SK-N-SH (cell line): ENCODE data around the gene OGFRL1. TPM values are rescaled to one million over a fixed set of nuclear protein-coding genes. Genes with fewer than 3 reads are reported as not detected.

Source experiments
- CTCF ChIA-PET: fragments of 300-600, 350-600 bp; formaldehyde crosslinking; extraction: SDS; loops from one replicate; lab custom pipeline; 2021; lab: Yijun Ruan, JAX
- POLR2A ChIA-PET: fragments of 350-600 bp; sonication (Branson Sonifier 250); formaldehyde crosslinking; extraction: SDS; loops from one replicate; lab custom pipeline; 2020; ENCODE audit warnings: antibody characterized with exemption, inconsistent platforms; lab: Yijun Ruan, JAX
- DNase-seq: peaks from one replicate; pipeline ENCODE4 v3.0.0; 2012
- H2AFZ ChIP-seq: fragments of 200-600 bp; sonication (generic); 2 replicates; pipeline ENCODE4 v1.8.1; 2016; ENCODE audit warnings: antibody characterized with exemption, mild to moderate bottlenecking, low read depth
- H3F3A ChIP-seq: fragments of 200-600 bp; sonication (generic); replicated peaks from 2 replicates; pipeline ENCODE3; 2016; ENCODE audit warnings: antibody characterized with exemption, mild to moderate bottlenecking; ENCODE audit not compliant: insufficient read depth
- H3K27ac ChIP-seq, 2 experiments: fragments of 200-500 bp in 1 of 2; fragments of 200-600 bp in 1 of 2; sonication (Bioruptor generic) in 1 of 2; sonication (generic), shearing (Covaris generic) in 1 of 2; 2 replicates each; pipeline versions ENCODE4 v1.5.1 to v1.6.1; 2014 to 2016; ENCODE audit warnings: low read depth in 2 of 2, inconsistent platforms in 1 of 2, low read length in 1 of 2, mild to moderate bottlenecking in 1 of 2, mixed read lengths in 1 of 2
- H3K27me3 ChIP-seq: fragments of 200-600 bp; sonication (generic), shearing (Covaris generic); 2 replicates; pipeline ENCODE4 v1.6.1; 2016; ENCODE audit warnings: mixed run types; ENCODE audit not compliant: insufficient read depth
- H3K36me3 ChIP-seq, 2 experiments: fragments of 200-500 bp in 1 of 2; fragments of 200-600 bp in 1 of 2; sonication (Bioruptor generic) in 1 of 2; sonication (generic) in 1 of 2; replicated peaks in 1 of 2; 2 replicates each; pipeline versions ENCODE3 to v1.5.1; 2014 to 2016; ENCODE audit warnings: low read length in 1 of 2, mild to moderate bottlenecking in 1 of 2; ENCODE audit not compliant: insufficient read depth in 2 of 2, control insufficient read depth in 1 of 2
- H3K4me1 ChIP-seq, 2 experiments: fragments of 200-500 bp in 1 of 2; fragments of 200-600 bp in 1 of 2; sonication (Bioruptor generic) in 1 of 2; sonication (generic), shearing (Covaris generic) in 1 of 2; 2 replicates each; pipeline versions ENCODE4 v1.5.1 to v1.6.1; 2014 to 2016; ENCODE audit warnings: low read depth in 1 of 2, low read length in 1 of 2, mixed run types in 1 of 2; ENCODE audit not compliant: insufficient read depth in 2 of 2, control insufficient read depth in 1 of 2
- H3K4me2 ChIP-seq: fragments of 200-600 bp; sonication (generic), shearing (Covaris generic); 2 replicates; pipeline ENCODE4 v1.6.1; 2017; ENCODE audit warnings: mixed run types
- H3K4me3 ChIP-seq, 2 experiments: fragments of 200-500 bp in 1 of 2; fragments of 200-600 bp in 1 of 2; sonication (Bioruptor generic) in 1 of 2; sonication (generic), shearing (Covaris generic) in 1 of 2; 2 replicates each; pipeline versions ENCODE4 v1.5.1 to v1.8.1; 2014 to 2016; ENCODE audit warnings: low read depth in 2 of 2, inconsistent platforms in 1 of 2, low read length in 1 of 2, mild to moderate bottlenecking in 1 of 2, mixed read lengths in 1 of 2, moderate library complexity in 1 of 2
- H3K79me2 ChIP-seq: fragments of 200-600 bp; sonication (generic); 2 replicates; pipeline ENCODE4 v1.8.1; 2017; ENCODE audit warnings: mild to moderate bottlenecking; ENCODE audit not compliant: insufficient read depth
- H3K9ac ChIP-seq: fragments of 200-600 bp; sonication (generic); 2 replicates; pipeline ENCODE4 v1.6.1; 2017; ENCODE audit warnings: mixed run types
- H3K9me2 ChIP-seq: fragments of 200-600 bp; sonication (generic); 2 replicates; pipeline ENCODE4 v1.6.1; 2017; ENCODE audit warnings: mixed run types
- H3K9me3 ChIP-seq: fragments of 200-600 bp; sonication (generic); 2 replicates; pipeline ENCODE4 v1.6.1; 2017; ENCODE audit warnings: mixed run types, mild to moderate bottlenecking, moderate library complexity
- H4K20me1 ChIP-seq: fragments of 200-600 bp; sonication (generic); 2 replicates; pipeline ENCODE4 v1.6.1; 2017; ENCODE audit warnings: mild to moderate bottlenecking, mixed run types; ENCODE audit not compliant: insufficient read depth
- CHD2 ChIP-seq: fragments of 150-350 bp; IDR thresholded peaks from 2 replicates; pipeline ENCODE4 v1.6.1; 2018; ENCODE audit warnings: low read length; ENCODE audit not compliant: partially characterized antibody
- CTCF ChIP-seq: fragments of 200-600 bp; sonication (generic); IDR thresholded peaks from 2 replicates; pipeline ENCODE4 v1.6.1; 2017; ENCODE audit warnings: antibody characterized with exemption, mild to moderate bottlenecking, moderate library complexity
- EP300 ChIP-seq, 2 experiments: IDR thresholded peaks; 2 replicates each; pipeline versions ENCODE4 v1.4.0 to v1.6.1; 2012; ENCODE audit warnings: borderline replicate concordance in 1 of 2, low read depth in 1 of 2, low read length in 1 of 2
- EZH2phosphoT487 ChIP-seq: fragments of 200-600 bp; sonication (generic); IDR thresholded peaks from 2 replicates; pipeline ENCODE4 v1.6.1; 2017; ENCODE audit warnings: low read depth, mixed run types, mild to moderate bottlenecking, antibody characterized with exemption, moderate library complexity, borderline replicate concordance
- FOXM1 ChIP-seq: IDR thresholded peaks from 2 replicates; pipeline ENCODE4 v1.4.0; 2012; ENCODE audit warnings: low read depth, mild to moderate bottlenecking
- GABPA ChIP-seq: IDR thresholded peaks from 2 replicates; pipeline ENCODE4 v1.4.0; 2012; ENCODE audit warnings: low read depth, mild to moderate bottlenecking
- GATA2 ChIP-seq: sonication (generic); formaldehyde crosslinking; IDR thresholded peaks from 2 replicates; pipeline ENCODE4 v1.5.0; 2020; ENCODE audit warnings: mild to moderate bottlenecking, missing genetic modification reagents
- MXI1 ChIP-seq: IDR thresholded peaks from 2 replicates; pipeline ENCODE4 v1.6.1; 2012; ENCODE audit warnings: mild to moderate bottlenecking, low read depth, low read length, improper control_type of control experiment
- NRF1 ChIP-seq: IDR thresholded peaks from 2 replicates; pipeline ENCODE4 v1.6.1; 2012; ENCODE audit warnings: low read depth, mild to moderate bottlenecking, low read length
- SIN3A ChIP-seq: IDR thresholded peaks from 2 replicates; pipeline ENCODE4 v1.6.1; 2012; ENCODE audit warnings: low read depth, mild to moderate bottlenecking, low read length, moderate library complexity, borderline replicate concordance
- SMC3 ChIP-seq: IDR thresholded peaks from 2 replicates; pipeline ENCODE4 v1.6.1; 2012; ENCODE audit warnings: low read depth, low read length, improper control_type of control experiment
- TEAD4 ChIP-seq: IDR thresholded peaks from 2 replicates; pipeline ENCODE4 v1.4.0; 2012; ENCODE audit warnings: mild to moderate bottlenecking, borderline replicate concordance; ENCODE audit not compliant: insufficient read depth
- WGBS: methylation state at CpG from one replicate; pipeline ENCODE4 v1.1.6; 2017; ENCODE audit warnings: low lambda C conversion rate; 5-methylcytosine and 5-hydroxymethylcytosine counted together
- polyA plus RNA-seq, 3 experiments: library from polyadenylated mRNA; depleted of rRNA; stranded (reverse); fragments of >200 nt; gene quantifications; 2 replicates each; pipeline ENCODE4 v1.2.3, GENCODE V29; 2012
- TF ChIP-seq, protein P1 (sequence below): fragments of 150-350 bp; IDR thresholded peaks from 2 replicates; pipeline ENCODE4 v1.6.1; 2016; ENCODE audit warnings: mild to moderate bottlenecking, low read depth, low read length
- TF ChIP-seq, protein P2 (sequence below): IDR thresholded peaks from 2 replicates; pipeline ENCODE4 v1.4.0; 2012; ENCODE audit warnings: low read depth
- TF ChIP-seq, protein P3 (sequence below): IDR thresholded peaks from 2 replicates; pipeline ENCODE4 v1.4.0; 2012; ENCODE audit warnings: low read depth, borderline replicate concordance
- TF ChIP-seq, protein P4 (sequence below): IDR thresholded peaks from 2 replicates; pipeline ENCODE4; 2012
- TF ChIP-seq, protein P5 (sequence below): IDR thresholded peaks from 2 replicates; pipeline ENCODE4 v1.6.1; 2012; ENCODE audit warnings: mild to moderate bottlenecking, low read depth, low read length, moderate library complexity

The OGFRL1 gene
- polyA plus RNA-seq, 1 of the 3 experiments (the other 2 are of a cell fraction): 2.4 TPM

DNA sequence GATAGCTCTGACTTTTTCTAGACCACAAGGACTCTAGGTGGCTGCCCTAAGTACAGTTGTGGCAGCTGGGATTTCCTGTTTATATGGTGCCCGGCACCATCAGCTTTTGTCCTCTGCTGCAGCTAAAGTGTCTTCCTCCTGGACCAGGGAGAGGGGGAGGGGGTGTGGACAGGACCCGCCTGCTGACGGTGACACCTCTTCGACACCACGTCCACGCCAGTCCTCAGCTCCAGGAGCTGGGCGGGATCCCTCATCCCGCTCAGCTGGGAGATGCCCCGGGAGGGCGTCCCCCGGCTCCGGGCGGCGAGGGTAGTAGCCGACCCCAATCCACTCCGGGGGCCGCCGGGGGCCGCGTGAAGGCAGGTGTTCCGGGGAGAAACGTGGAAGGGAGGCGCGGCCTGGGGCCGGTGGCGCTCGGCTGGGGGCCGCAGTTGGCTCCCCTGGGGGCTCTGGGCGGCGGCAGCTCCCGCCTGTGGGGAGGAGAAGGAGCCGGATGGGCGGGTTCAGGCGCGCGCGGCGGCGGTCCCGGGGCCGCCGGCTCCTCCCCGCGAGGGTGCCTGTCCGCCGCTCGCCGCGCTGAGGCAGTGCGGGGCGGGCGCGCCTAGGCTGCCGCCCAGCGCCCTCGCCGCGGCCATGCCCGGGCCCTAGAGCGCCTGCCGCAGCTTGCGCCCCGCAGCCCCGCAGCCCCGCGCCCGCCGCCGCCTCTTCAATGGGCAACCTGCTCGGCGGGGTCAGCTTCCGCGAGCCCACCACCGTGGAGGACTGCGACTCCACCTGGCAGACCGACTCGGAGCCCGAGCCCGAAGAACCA is at the start of gene OGFRL1 (continued):
- TF ChIP-seq NRF1 (no peak), CHD2 (peak; percentile 22), EZH2phosphoT487 (no peak), SMC3 (peak; percentile 9; the same call in 1 of the 2 replicates), GATA2 (CRISPR knock-in tag) (no peak), SIN3A (no peak), FOXM1 (no peak)
- TF ChIP-seq, protein P1, sequence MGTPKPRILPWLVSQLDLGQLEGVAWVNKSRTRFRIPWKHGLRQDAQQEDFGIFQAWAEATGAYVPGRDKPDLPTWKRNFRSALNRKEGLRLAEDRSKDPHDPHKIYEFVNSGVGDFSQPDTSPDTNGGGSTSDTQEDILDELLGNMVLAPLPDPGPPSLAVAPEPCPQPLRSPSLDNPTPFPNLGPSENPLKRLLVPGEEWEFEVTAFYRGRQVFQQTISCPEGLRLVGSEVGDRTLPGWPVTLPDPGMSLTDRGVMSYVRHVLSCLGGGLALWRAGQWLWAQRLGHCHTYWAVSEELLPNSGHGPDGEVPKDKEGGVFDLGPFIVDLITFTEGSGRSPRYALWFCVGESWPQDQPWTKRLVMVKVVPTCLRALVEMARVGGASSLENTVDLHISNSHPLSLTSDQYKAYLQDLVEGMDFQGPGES: no peak
- TF ChIP-seq, protein P2, sequence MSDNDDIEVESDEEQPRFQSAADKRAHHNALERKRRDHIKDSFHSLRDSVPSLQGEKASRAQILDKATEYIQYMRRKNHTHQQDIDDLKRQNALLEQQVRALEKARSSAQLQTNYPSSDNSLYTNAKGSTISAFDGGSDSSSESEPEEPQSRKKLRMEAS: no peak
- TF ChIP-seq, protein P3, sequence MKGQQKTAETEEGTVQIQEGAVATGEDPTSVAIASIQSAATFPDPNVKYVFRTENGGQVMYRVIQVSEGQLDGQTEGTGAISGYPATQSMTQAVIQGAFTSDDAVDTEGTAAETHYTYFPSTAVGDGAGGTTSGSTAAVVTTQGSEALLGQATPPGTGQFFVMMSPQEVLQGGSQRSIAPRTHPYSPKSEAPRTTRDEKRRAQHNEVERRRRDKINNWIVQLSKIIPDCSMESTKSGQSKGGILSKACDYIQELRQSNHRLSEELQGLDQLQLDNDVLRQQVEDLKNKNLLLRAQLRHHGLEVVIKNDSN: no peak

DNA sequence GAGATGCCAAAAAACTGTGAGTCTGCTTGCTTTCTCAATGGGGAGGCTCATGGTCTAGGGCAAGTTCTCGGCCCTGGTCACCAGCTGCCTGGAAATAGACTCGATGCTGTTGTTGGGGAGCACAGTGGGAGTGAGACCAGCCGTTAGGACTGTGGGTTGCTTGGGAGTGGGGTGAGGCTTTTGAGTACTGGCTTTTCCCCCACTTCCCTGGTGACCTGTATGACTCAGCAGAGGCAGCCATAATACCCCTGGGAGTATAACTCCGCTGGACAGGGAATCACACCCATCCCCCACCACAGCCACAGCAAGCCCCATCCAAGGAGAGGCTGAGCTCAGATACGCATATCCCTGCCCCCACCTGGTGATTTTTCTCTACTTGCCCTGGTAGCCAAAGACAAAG is 48.9 kb upstream of the OGFRL1 start:
- Histone ChIP-seq H2AFZ (no peak overlapping the region), H3K9me2 (no peaks in the 10 kb centered on the region), H3K79me2 (no peaks in the 10 kb centered on the region), H3K4me1 (no peaks in the 10 kb centered on the region), H3K4me3 (no peak overlapping the region), H3K4me2 (no peak overlapping the region), H3F3A (no peaks in the 10 kb centered on the region), H3K27ac (no peak overlapping the region), H3K9me3 (no peaks in the 10 kb centered on the region), H3K9ac (no peak overlapping the region), H4K20me1 (no peaks in the 10 kb centered on the region), H3K36me3 (no peaks in the 10 kb centered on the region), H3K27me3 (no peaks in the 10 kb centered on the region)
- 69% methylated on average over 3 of the region's 5 CpGs for WGBS
- CTCF ChIA-PET: interaction anchor here (1.2 kb wide), 1 partner anchor 13 kb away, joined by 4 read pairs; no protein-coding TSS in a partner anchor
- TF ChIP-seq, protein P4, sequence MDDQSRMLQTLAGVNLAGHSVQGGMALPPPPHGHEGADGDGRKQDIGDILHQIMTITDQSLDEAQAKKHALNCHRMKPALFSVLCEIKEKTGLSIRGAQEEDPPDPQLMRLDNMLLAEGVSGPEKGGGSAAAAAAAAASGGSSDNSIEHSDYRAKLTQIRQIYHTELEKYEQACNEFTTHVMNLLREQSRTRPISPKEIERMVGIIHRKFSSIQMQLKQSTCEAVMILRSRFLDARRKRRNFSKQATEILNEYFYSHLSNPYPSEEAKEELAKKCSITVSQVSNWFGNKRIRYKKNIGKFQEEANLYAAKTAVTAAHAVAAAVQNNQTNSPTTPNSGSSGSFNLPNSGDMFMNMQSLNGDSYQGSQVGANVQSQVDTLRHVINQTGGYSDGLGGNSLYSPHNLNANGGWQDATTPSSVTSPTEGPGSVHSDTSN: no peak
- TF ChIP-seq MXI1 (no peak), SIN3A (no peak), CHD2 (no peak), EP300 (IDR thresholded peaks at IDR 0.05; ENCODE audit: borderline replicate concordance in 1 of 2, low read depth in 1 of 2, low read length in 1 of 2) (no peak), TEAD4 (no peak), GABPA (no peak), CTCF (no peak)
- TF ChIP-seq, protein P5, sequence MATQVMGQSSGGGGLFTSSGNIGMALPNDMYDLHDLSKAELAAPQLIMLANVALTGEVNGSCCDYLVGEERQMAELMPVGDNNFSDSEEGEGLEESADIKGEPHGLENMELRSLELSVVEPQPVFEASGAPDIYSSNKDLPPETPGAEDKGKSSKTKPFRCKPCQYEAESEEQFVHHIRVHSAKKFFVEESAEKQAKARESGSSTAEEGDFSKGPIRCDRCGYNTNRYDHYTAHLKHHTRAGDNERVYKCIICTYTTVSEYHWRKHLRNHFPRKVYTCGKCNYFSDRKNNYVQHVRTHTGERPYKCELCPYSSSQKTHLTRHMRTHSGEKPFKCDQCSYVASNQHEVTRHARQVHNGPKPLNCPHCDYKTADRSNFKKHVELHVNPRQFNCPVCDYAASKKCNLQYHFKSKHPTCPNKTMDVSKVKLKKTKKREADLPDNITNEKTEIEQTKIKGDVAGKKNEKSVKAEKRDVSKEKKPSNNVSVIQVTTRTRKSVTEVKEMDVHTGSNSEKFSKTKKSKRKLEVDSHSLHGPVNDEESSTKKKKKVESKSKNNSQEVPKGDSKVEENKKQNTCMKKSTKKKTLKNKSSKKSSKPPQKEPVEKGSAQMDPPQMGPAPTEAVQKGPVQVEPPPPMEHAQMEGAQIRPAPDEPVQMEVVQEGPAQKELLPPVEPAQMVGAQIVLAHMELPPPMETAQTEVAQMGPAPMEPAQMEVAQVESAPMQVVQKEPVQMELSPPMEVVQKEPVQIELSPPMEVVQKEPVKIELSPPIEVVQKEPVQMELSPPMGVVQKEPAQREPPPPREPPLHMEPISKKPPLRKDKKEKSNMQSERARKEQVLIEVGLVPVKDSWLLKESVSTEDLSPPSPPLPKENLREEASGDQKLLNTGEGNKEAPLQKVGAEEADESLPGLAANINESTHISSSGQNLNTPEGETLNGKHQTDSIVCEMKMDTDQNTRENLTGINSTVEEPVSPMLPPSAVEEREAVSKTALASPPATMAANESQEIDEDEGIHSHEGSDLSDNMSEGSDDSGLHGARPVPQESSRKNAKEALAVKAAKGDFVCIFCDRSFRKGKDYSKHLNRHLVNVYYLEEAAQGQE: no peak
- TF ChIP-seq, protein P2: no peak
- POLR2A ChIA-PET: no interaction called here
- DNase-seq: no peak
